RCC 7860 (cell line): ENCODE results near the gene MATR3.
"Not testable (repeated sequence)": the region's sequence is repeated elsewhere in the genome, so short reads cannot be mapped to it uniquely, and the experiment has no call there.

Source experiments
- DNase-seq: peaks from one replicate; pipeline ENCODE4 v3.0.0-alpha.2; 2015; ENCODE audit warnings: low spot score
- FAIRE-seq: peaks from 2 replicates; lab custom pipeline; 2012; peaks lifted over from hg19 to GRCh38; lab: Jason Lieb, UNC

The MATR3 gene

DNA sequence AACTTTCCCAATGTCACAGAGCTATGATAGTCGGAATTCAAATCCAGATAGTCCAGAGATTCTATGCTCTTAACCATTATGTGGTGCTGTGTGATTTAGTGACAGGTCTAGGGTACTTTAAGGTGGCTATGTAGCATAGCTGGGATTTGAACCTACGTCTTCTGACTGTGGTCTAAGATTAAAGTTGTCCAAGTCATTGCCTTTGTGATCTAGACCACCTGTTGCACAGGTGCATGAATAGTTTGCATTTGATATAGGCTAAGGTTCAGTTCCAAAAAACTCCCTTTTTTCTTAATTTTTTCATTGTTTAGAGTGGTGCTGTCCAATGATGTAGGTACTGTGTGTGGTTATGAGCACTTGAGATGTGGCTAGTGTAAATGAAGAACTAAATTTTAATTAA is 50.6 kb downstream of the MATR3 start:
- DNase-seq (no peak), FAIRE-seq (no peak)

DNA sequence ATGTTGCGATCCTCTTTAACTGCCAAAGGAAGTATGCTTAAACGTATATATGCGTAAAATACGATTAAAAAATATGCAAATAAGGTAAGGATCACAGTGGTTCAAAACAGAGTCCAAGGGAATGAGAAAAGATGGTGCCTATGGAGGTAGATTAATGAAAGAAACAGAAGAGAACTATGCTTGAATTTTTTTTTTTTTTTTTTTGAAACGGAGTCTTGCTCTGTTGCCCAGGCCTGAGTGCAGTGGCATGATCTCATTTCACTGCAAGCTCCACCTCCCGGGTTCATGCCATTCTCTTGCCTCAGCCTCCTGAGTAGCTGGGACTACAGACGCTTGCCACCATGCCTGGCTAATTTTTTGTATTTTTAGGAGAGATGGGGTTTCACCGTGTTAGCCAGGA is 51.9 kb downstream of the MATR3 start:
- DNase-seq, FAIRE-seq: not testable (repeated sequence)

DNA sequence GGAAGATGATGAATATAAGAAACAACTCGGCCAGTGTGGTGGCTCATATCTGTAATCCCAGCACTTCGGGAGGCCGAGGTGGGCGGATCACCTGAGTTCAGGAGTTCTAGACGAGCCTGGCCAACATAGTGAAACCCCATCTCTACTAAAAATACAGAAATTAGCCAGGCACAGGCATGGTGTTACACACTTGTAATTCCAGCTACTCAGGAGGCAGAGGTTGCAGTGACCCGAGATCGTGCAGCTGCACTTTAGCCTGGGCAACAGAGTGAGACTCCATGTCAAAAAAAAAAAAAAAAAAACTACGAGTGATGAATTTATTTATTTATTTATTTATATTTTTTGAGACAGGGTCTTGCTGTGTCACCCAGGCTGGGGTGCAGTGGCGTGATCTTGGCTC is 54.3 kb downstream of the MATR3 start:
- FAIRE-seq: not testable (repeated sequence)

DNA sequence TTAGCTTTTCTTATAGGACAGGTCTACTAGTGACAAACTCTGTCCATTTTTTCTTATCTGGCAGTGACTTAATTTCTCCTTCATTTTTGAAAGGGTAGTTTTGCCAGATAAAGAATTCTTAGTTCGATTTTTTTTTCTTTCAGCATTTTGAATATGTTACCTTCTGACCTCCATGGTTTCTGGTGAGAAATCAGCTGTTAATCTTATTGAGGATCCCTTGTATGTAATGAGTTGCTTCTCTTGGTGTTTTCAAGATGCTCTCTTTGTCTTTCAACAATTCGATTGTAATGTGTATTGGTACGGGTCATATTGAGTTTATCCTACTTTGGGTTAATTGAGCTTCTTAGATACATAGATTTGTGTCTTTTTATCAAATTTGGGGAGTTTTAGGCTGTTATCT is 60.6 kb downstream of the MATR3 start:
- FAIRE-seq (no peak), DNase-seq (no peak)

More for the DNA sequence above, 54.3 kb downstream of the MATR3 start:
- DNase-seq: not testable (repeated sequence)

DNA sequence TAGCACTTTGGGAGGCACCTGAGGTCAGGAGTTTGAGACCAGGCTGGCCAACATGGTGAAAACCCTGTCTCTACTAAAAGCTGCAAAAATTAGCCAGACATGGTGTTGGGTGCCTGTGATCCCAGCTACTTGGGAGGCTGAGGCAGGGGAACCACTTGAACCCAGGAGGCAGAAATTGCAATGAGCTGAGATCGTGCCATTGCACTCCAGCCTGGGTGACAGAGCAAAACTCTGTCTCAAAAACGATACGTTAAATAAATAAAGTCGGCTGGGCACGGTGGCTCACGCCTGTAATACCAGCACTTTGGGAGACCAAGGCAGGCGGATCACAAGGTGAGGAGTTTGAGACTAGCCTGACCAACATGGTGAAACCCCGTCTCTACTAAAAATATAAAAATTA is 62.4 kb downstream of the MATR3 start:
- FAIRE-seq, DNase-seq: not testable (repeated sequence)

DNA sequence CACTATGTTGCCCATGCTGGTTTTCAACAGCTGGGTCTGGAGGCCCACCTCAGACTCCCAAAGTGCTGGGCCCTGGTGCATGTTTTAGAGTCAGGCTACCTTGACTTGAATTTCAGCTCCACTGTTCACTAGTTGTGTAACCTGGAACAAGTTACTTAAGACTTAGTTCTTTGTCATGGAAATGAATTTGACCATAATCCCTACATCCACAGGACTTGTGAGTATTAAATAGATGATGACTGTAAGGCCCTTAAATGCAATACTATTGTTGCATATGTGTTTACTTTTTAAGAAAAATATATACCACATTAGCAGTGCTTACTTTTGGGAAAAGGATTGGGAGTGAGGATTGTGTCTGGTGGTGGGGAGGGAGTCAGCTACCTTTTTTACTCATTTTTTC is 64.5 kb downstream of the MATR3 start:
- no peak for DNase-seq
- no peak for FAIRE-seq

DNA sequence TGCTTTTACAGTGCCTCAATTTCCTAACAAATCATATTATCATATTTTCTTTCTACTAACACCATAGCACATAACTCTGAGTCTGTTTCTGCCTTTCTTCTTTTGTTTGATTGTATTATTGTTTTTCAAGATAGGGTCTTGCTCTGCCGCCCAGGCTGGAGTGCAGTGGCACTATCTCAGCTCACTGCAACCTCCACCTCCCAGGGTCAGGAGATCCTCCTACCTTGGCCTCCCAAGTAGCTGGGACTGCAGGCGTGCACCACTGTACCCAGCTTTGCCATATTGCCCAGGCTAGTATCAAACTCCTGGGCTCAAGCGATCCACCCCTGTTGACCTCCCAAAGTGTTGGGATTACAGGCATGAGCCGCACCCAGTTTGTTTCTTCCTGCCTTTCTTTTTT is 66.8 kb downstream of the MATR3 start:
- FAIRE-seq: no peak

DNA sequence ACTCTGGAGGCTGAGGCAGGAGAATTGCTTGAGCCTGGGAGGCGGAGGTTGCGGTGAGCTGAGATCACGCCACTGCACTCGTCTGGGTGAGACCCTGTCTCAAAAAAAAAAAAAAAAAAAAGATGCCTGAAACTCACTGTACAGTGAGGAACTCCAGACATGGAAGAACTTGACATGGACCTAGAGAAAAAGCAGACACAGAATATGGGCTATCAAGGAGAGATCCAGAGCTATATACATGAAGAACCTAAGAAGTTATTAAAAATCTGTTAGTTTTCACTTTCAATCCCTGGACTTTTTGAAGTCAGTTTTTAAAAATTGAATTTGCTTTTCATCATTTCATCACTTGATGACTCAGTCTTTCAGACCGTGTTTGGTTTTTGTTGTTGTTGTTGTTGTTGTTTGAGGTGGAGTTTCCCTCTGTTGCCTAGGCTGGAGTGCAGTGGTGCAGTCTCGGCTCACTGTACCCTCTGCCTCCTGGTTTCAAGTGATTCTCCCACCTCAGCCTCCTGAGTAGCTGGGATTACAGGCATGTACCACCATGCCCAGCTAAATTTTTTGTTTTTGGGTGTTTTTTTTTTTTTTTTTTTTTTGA is 68.4 kb downstream of the MATR3 start:
- no peak for FAIRE-seq
- no peak for DNase-seq

More for the DNA sequence above, 66.8 kb downstream of the MATR3 start:
- DNase-seq: no peak

DNA sequence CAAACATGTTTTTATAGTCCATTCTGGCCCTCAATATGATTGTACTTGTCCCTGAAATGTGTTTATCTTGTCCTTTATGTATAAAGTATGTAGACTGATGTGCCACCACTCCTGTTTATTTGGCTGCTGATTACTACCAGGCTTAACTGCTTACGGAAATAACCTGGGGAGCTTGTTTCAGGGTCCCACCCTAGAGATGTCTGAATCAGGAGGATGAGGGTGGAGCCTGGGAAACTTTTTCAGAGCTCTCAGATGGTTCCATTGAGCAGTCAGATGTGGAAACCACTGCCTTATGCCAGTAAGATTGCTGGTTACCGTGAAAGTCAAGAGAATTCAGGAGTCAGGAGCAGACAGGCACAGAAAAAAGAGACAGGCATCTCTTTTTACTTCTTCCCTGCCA is 70.4 kb downstream of the MATR3 start:
- no peak for FAIRE-seq

DNA sequence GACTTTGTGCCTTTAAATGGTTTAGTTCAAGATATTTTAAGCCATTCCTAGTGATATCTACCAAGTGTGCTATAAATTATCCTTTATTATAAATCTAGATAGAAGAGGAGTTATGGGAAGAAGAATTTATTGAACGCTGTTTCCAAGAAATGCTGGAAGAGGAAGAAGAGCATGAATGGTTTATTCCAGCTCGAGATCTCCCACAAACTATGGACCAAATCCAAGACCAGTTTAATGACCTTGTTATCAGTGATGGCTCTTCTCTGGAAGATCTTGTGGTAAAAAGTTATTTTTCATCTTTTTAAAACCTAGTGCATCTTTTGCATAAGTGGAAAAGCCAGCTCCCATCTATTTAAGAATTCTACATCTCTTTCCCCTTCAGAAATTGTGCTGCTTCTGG is 70.9 kb downstream of the MATR3 start:
- DNase-seq (no peak), FAIRE-seq (no peak)

More for the DNA sequence above, 70.4 kb downstream of the MATR3 start:
- no peak for DNase-seq

DNA sequence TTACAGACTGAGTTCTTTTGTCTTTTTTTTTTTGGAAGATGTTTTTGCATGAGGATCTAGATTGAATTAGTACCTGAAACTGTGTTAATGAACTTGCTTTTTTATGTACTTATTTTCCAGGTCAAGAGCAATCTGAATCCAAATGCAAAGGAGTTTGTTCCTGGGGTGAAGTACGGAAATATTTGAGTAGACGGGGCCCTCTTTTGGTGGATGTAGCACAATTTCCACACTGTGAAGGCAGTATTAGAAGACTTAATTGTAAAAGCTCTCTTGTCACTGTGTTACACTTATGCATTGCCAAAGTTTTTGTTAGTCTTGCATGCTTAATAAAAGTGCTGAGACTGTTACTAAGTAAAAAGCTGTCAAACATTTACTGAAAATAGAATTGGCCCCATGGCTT is 75.1 kb downstream of the MATR3 start:
- DNase-seq (no peak), FAIRE-seq (no peak)

DNA sequence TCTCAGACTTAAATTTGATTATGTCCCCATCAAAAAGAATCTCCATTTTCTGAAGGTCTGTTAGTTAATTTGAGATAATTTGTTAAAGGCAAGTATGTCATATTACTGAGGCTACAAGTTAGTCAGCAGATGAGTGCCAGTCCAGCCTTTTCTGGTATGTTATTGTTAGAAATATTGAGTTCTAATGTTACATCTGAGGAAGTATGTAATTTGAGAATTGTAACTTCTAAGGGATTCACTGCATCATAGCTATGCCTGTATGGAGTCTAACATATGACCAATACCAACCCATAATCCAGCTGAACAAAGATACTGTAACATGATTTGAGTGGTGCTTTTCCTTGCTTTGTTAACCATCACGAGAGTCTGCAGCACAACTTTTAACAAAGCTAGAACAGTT is 75.6 kb downstream of the MATR3 start:
- no peak for FAIRE-seq
- no peak for DNase-seq

DNA sequence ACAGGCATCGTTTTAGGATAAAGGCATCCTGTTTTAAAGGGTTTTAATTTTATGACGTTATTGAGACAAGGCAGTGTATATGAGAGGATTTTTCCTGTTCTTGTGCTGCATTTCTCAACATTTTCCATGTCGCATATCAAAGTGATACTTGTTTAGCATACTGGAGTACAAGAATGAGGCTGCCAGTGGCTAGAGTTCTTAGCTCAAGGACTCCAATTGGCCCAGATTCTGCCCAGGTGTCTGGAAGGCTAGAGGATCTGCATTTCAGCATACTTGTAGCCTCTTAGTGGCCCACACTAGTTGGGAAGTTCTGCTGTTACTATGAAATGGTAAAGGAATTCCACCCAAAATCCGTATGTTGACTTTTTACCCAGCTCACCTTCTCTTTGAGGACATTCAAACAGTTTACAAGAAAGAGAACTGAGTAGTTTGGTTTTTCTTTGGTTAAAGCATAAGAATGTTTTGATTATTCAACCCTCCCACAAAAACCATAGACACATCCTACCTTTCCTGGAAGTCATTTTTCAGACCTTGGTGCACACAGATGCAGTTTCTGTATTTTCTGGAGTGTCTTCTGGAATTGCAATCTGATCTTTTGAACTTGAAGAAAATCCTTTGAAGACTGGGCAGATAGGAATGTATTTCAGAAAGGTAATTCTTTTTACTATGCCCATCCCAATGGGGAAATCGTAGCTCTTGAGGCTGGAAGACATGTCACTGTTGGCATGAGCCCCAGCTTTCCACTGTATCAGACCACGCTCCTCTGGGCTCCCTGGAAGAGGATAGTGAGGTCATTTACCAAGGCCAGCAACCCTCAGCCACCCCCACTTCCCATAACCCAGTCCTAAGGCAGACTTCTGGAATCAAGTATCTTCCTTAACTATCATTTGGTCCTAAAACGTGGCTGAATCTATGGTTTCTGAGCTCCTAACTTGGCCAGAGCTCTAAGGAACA is 78.2 kb downstream of the MATR3 start:
- no peak for FAIRE-seq
- DNase-seq: no peak

DNA sequence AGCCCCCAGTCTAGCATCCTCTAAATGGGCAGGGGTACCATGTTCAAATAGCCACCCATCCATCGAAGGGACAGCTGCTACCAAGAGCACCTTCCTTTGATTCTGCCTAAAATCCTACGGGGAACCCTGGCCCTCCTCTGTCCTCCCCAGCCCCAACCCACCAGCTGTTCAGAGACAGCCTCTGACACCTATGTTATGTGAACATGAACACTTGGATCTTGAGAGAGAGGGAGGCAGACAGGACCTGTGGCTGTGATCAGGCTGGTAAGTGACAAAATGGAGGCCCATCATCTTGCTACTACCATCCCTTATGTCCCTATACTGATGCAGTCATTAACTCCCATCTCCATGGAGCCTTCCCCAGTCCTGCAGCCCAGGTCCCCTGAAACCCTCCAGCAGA is 81.4 kb downstream of the MATR3 start:
- DNase-seq (no peak), FAIRE-seq (no peak)

DNA sequence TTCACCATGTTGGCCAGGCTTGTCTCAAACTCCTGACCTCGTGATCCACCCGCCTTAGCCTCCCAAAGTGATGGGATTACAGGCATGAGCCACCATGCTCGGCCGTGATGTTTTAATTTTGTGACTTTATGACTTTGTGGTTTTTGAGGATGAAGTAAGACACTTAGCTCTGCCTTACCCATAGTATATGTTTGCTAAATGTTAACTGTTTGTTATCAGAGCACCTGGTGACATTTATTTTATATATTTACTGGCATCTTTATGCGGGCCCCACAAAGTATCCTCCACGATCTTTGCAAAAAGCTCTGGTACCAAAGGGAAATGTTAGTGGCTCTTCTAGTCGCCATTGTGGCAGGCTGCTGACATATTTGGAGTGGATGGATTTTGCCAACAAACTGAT is 82.8 kb downstream of the MATR3 start:
- FAIRE-seq: no peak
- no peak for DNase-seq

DNA sequence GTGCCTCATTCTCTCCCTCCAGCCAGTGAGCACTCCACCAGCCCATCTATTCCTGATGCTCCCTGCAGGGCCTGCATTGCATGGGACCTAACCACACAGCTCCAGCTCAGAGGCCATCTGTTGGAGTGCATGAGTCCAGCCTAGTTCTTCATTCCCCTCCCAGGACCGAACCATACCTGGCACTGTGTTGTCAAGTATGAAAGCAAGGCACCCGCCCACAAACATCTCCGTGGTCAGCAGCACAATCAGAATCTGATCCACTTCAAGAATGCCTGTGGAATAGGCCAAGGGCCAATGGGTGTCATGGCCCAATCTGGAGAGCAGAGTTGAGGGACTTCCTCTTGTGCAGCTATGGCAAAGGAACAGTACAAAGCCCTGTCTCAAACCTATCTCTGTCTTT is 83.7 kb downstream of the MATR3 start:
- no peak for FAIRE-seq
- no peak for DNase-seq

DNA sequence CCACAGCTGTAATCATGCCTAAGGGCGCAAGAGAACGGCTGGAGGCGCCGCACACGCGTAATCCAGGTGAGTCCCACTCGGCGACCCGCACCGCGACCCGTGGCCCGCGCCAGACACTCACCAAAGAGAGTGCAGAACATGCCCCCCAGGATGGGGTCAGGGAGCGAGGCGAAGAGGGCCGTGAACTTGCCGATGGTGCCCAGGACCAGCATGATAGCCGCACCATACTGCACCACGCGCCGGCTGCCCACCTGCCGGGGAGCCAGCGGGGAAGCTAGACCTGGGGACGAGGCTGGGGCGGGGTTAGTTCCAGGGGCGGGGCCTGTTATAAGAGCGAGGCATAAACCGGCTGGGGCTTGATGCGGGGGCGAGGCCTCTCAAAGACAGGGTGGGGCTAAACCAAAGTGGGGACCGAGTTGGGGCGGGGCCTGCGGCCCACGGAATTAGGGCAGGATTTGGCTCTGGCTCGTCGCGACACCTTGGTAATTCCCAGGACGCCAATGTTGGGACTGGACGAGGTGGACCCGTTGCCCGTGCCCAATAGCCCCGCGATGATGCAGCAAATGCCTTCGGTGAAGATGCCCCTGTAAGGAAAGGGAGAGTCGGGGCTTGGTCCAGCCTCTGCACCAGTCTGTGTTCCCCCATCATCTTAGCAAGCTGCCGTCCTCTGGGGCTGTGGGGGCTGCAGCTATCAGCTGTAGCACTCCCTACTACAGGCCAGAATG is 84.7 kb downstream of the MATR3 start:
- DNase-seq (no peak), FAIRE-seq (no peak)

DNA sequence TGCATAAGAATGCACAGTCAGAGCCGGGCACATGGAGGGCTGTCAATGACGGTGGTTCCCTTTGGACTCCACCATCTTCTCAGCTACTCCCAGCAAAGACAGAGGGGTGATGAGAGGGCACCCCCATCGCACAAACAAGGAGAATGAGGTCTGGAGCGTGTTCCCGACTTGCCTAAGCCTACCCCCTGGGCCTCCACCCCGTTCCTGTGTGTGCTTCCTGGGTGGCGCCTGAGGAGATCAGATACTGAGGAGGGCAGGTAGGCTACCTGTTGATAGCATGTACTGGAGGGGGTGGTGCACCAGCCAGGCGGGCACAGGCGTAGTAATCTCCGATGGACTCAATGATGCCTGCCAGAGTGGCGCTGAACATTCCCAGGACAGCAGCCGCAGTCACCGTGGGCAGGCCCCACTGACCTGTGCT is 85.4 kb downstream of the MATR3 start:
- DNase-seq (no peak), FAIRE-seq (no peak)

DNA sequence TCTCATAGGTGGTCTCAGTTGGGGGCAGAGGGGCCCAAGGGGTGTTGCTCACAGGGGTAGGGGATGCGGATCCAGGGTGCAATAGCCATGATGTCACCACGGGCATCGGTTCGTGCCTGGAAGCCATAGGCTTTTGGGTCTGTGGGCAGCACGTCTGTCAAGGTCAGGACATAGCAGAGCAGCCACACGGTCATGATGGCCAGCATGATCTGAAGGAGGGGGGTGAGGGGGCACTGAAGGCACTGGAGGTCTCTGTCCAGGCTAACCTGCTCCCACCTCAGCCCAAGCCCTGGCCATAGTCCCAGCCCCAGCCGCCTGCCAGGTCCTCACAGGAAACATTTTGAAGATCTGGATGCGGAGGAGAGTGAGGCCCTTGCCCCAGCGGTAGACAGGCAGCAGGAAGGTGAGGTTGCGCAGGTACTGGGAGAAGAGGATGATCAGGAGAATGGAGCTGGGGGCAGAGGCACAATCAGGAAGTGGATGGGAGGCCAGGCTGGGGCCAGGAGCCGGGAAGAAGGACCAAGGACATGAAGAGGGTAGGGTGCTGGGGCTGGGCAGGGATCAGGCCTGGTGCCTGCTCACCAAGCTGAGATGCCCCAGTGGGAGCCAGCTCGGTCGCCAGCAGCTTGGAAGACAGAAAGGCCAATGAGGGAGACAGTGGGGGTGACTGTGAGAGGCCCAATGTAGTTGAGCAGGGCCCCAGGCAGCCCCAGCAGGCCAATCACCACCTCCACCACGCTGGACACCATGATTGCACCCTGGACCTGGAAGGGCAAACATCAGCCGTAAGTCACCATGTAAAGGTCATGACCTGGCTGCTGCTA is 86.3 kb downstream of the MATR3 start:
- FAIRE-seq (no peak), DNase-seq (no peak)
